ENCODE data around the gene CEP164. TPM values are rescaled to one million over a fixed set of nuclear protein-coding genes. Genes with fewer than 3 reads are reported as not detected.

The CEP164 gene
- total and polyA plus RNA-seq, 9 of the 15 experiments (the other 6 are each of a cell fraction or from before 2014, with no cell fraction given): 2.1 to 16.5 (median 10.4) TPM

- no peak for TF ChIP-seq USF1 (CRISPR knock-in tag; IDR thresholded peaks at IDR 0.05)
- no peak for TF ChIP-seq PHTF2 (CRISPR knock-in tag; IDR thresholded peaks at IDR 0.05)
- TF ChIP-seq HNRNPL (IDR thresholded peaks at IDR 0.05; ENCODE audit: low read depth, low read length): no peak
- peak; percentile 51 to 87 for TF ChIP-seq E2F6 (IDR thresholded peaks at IDR 0.05; ENCODE audit: borderline replicate concordance in 1 of 2, extremely low read depth in 1 of 2, insufficient read depth in 1 of 2, insufficient read length in 1 of 2, low read depth in 1 of 2, low read length in 1 of 2, poor library complexity in 1 of 2, severe bottlenecking in 1 of 2)
- no peak for TF ChIP-seq ILK (tag; IDR thresholded peaks at IDR 0.05; ENCODE audit: borderline replicate concordance, low read depth)
- no peak for TF ChIP-seq SMAD2 (IDR thresholded peaks at IDR 0.05; ENCODE audit: low read depth, low read length)
- TF ChIP-seq TAL1 (IDR thresholded peaks at IDR 0.05): no peak
- no peak for TF ChIP-seq ARID2 (IDR thresholded peaks at IDR 0.05)
- TF ChIP-seq CREB1 (IDR thresholded peaks at IDR 0.05): peak; percentile 42; the same call in 1 of the 2 replicates
- peak; percentile 35; the same call in 1 of the 2 replicates for TF ChIP-seq CREB1 (CRISPR knock-in tag; IDR thresholded peaks at IDR 0.05)
- TF ChIP-seq ZNF717 (CRISPR knock-in tag; IDR thresholded peaks at IDR 0.05): no peak
- TF ChIP-seq MTA1 (IDR thresholded peaks at IDR 0.05; ENCODE audit: borderline replicate concordance): no peak
- no peak for TF ChIP-seq POU5F1 (IDR thresholded peaks at IDR 0.05; ENCODE audit: borderline replicate concordance, low read depth, low read length, partially characterized antibody)
- no peak for TF ChIP-seq ZC3H4 (CRISPR knock-in tag; IDR thresholded peaks at IDR 0.05; ENCODE audit: borderline replicate concordance)
- no peak for TF ChIP-seq AFF4 (CRISPR knock-in tag; IDR thresholded peaks at IDR 0.05)
- no peak for TF ChIP-seq CBX2 (IDR thresholded peaks at IDR 0.05; ENCODE audit: insufficient read depth, low read length, poor library complexity, severe bottlenecking)
- no peak for TF ChIP-seq PHB2 (IDR thresholded peaks at IDR 0.05; ENCODE audit: low read depth)
- no peak for TF ChIP-seq ZNF695 (CRISPR knock-in tag; IDR thresholded peaks at IDR 0.05)
- TF ChIP-seq POLR3G (IDR thresholded peaks at IDR 0.05; ENCODE audit: extremely low read depth, insufficient read length, insufficient replicate concordance): no peak
- TF ChIP-seq ZNF146 (CRISPR knock-in tag; IDR thresholded peaks at IDR 0.05; ENCODE audit: unreplicated experiment): no peak
- 0 out of 2 replicates have a peak, but pooled peaks have one; percentile 64 for TF ChIP-seq ZNF584 (CRISPR knock-in tag; IDR thresholded peaks at IDR 0.05; ENCODE audit: low read depth)
These were observed at the start of gene CEP164 (continued) for GRCh38 chr11:117327567-117328374.
